SH-SY5Y (cell line): ENCODE results near the gene CBFA2T3.

Experiments
- GATA2 ChIP-seq: IDR thresholded peaks from 2 replicates; pipeline ENCODE4 v1.6.1; 2011; ENCODE audit warnings: mild to moderate bottlenecking, low read depth, low read length
- GATA3 ChIP-seq: IDR thresholded peaks from 2 replicates; pipeline ENCODE4 v1.6.1; 2011; ENCODE audit warnings: low read depth, mild to moderate bottlenecking, low read length, moderate library complexity

DNA sequence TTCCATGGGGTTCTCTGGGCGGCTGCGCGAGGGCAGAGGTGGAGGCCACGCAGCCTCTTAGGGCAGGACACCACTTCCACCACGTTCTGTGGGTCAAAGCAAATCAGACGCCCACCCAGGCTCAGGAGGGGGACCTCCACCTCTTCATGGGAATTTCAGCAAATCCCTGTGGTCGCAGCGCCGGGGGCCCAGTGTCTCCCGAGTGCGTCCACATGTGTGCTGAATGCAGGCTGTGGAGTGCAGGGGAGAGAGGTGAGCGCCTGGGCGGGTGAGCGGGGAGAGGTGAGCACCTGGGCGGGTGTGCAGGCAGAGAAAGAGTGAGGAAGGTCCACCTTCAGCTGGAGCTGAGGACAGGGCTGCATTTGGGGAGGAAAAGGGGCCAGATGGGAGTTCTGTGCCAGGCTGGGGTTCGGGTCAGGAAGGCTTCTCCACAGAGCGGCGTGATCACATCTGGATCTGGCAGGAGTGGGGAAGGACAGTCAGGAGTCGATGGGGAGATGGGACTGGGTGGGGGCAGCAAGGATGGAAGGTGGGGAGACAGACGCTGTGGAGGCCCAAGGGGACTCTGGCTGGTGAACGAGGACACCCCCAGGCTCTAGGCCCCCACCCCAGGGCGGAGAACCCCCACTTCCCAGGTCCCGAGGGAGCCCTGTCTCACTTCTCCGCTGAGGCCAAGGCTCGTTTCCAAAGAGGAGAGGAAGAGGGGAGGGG, 36.8 kb upstream of the CBFA2T3 start:
- TF ChIP-seq GATA2 (no peak), GATA3 (no peak)
